Measurements from ENCODE around the gene CD82. TPM values are rescaled to one million over a fixed set of nuclear protein-coding genes. Genes with fewer than 3 reads are reported as not detected.

Gene CD82
- polyA plus RNA-seq, 1 donor from 2014 or later = 0.84 TPM

DNA sequence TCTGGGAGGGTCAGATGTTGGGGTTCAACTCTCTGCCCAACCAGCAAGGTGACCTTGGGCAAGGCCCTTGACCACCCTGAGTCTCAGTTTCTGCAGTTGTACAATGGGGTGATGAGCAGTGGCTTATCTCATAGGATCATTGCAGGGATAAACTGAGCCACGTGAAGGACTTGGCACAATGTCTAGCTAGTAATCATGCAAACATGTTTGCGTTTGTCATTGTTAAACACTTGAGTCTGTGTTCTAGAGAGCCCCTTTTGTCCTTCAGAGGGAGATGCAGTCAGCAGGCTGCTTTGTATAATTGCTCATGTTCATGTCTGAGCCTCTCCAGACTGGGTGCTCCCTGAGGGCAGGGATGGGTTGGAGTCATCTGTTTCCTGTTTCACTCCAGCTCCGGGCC, 15.8 kb downstream of the CD82 start:
- no peak overlapping the region for H3K9ac ChIP-seq (ENCODE audit: low read length)
- no peaks in the 10 kb centered on the region for H4K20me1 ChIP-seq (ENCODE audit: insufficient read depth)
- no peak overlapping the region for H3K4me2 ChIP-seq (ENCODE audit: low read length)
- no peaks in the 10 kb centered on the region for H3K9me3 ChIP-seq (ENCODE audit: low read length)
- H3K79me2 ChIP-seq (replicated peaks; ENCODE audit: insufficient read depth, low read length) = peaks cover 3% of the 10 kb centered on the region
- H2AFZ ChIP-seq (ENCODE audit: low read depth, low read length) = no peak overlapping the region
- no peaks in the 10 kb centered on the region for H3F3A ChIP-seq (ENCODE audit: insufficient read depth, low read length, poor library complexity, severe bottlenecking)
- no peaks in the 10 kb centered on the region for H3K27me3 ChIP-seq (ENCODE audit: insufficient read depth, low read depth, low read length)
- TF ChIP-seq EP300 (conservative IDR thresholded peaks at IDR 0.05; ENCODE audit: poor library complexity, severe bottlenecking) = no peak
- TF ChIP-seq POLR2AphosphoS5 (IDR thresholded peaks at IDR 0.05) = no peak
- TF ChIP-seq EZH2 (IDR thresholded peaks at IDR 0.05; ENCODE audit: borderline replicate concordance, insufficient read depth, low read length, poor library complexity, severe bottlenecking) = no peak
- H3K9me2 ChIP-seq (ENCODE audit: insufficient read depth, low read length) = no peaks in the 10 kb centered on the region
- no peak overlapping the region for H3K27ac ChIP-seq (ENCODE audit: low read length)
- no peak overlapping the region for H3K4me3 ChIP-seq (ENCODE audit: low read length)
- H3K36me3 ChIP-seq (ENCODE audit: insufficient read depth, low read length) = no peaks in the 10 kb centered on the region

DNA sequence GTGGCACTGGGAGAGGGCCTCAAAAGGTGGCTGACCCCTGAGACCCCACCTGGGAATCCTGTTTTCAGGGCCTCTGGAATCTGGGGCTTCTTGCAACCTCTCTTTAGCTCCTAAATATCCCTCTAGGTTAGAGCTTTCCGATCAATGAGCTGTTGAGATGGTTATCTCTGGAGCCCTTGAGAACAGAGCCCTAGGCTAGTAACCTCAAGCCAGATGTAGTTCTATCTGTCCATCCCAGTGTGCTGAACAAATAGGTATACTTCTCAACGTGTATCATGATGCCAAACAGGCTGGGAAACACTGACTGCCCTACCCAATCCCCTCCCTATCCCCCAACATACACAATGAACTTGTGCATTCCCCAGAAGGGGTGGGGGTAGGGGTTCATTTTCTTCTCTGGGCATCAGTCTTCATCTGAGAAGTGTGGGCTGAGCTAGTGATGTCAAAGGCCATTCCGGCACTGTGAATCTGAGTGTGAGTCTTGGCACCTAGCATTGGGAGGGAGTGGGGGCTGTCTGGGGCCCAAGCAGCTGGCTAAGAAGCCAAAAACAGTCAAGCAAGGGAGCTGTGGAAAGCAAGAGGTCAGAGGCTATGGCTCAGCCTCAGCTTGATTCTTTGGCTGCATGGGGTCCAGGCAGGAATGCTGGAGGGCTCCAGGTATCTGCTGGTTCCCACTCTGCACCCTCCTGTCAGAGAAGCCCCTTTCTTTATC, 17.3 kb downstream of the CD82 start:
- H4K20me1 ChIP-seq (ENCODE audit: insufficient read depth) = no peaks in the 10 kb centered on the region

DNA sequence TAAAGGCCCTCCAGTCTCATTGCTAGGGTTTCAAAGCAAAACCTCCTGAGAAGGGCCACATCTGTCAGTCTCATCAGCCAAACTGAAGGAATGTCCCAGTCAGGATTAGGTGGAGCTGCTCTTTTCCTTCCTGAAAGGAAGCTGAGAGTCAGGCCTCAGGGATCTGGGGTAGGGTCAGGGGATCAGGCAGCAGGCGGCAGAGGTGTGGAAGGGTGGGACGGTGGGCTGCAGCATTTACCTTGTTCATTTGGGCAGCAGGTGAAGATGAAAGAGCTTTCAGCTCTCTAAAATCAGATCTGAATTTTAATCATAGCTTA, 17.8 kb downstream of the CD82 start:
- Histone ChIP-seq H3K9ac (ENCODE audit: low read length) (no peak overlapping the region), H3K9me3 (ENCODE audit: low read length) (no peaks in the 10 kb centered on the region), H3F3A (ENCODE audit: insufficient read depth, low read length, poor library complexity, severe bottlenecking) (no peaks in the 10 kb centered on the region), H3K4me3 (ENCODE audit: low read length) (no peak overlapping the region), H2AFZ (ENCODE audit: low read depth, low read length) (no peak overlapping the region), H3K79me2 (replicated peaks; ENCODE audit: insufficient read depth, low read length) (peaks cover 3% of the 10 kb centered on the region), H3K4me2 (ENCODE audit: low read length) (no peak overlapping the region), H4K20me1 (ENCODE audit: insufficient read depth) (no peaks in the 10 kb centered on the region), H3K27me3 (ENCODE audit: insufficient read depth, low read depth, low read length) (no peaks in the 10 kb centered on the region), H3K36me3 (ENCODE audit: insufficient read depth, low read length) (no peaks in the 10 kb centered on the region), H3K27ac (ENCODE audit: low read length) (no peak overlapping the region), H3K9me2 (ENCODE audit: insufficient read depth, low read length) (no peaks in the 10 kb centered on the region)
- TF ChIP-seq EP300 (conservative IDR thresholded peaks at IDR 0.05; ENCODE audit: poor library complexity, severe bottlenecking) (no peak), EZH2 (IDR thresholded peaks at IDR 0.05; ENCODE audit: borderline replicate concordance, insufficient read depth, low read length, poor library complexity, severe bottlenecking) (no peak), SMC3 (conservative IDR thresholded peaks at IDR 0.05; ENCODE audit: poor library complexity) (no peak), POLR2AphosphoS5 (IDR thresholded peaks at IDR 0.05) (no peak), RAD21 (conservative IDR thresholded peaks at IDR 0.05) (no peak), TAF1 (IDR thresholded peaks at IDR 0.05; ENCODE audit: low read depth) (no peak), REST (IDR thresholded peaks at IDR 0.05; ENCODE audit: borderline replicate concordance) (no peak), CTCF (IDR thresholded peaks at IDR 0.05; ENCODE audit: poor library complexity, severe bottlenecking) (no peak)

More for the DNA sequence above, 17.3 kb downstream of the CD82 start:
- H3K27ac ChIP-seq (ENCODE audit: low read length) = no peak overlapping the region
- peaks cover 3% of the 10 kb centered on the region for H3K79me2 ChIP-seq (replicated peaks; ENCODE audit: insufficient read depth, low read length)
- no peaks in the 10 kb centered on the region for H3K27me3 ChIP-seq (ENCODE audit: insufficient read depth, low read depth, low read length)
- H3K9me3 ChIP-seq (ENCODE audit: low read length) = no peaks in the 10 kb centered on the region
- H3K4me3 ChIP-seq (ENCODE audit: low read length) = no peak overlapping the region
- H3K9ac ChIP-seq (ENCODE audit: low read length) = no peak overlapping the region
- H3K4me2 ChIP-seq (ENCODE audit: low read length) = no peak overlapping the region
- no peaks in the 10 kb centered on the region for H3K9me2 ChIP-seq (ENCODE audit: insufficient read depth, low read length)
- H3K36me3 ChIP-seq (ENCODE audit: insufficient read depth, low read length) = no peaks in the 10 kb centered on the region
- no peaks in the 10 kb centered on the region for H3F3A ChIP-seq (ENCODE audit: insufficient read depth, low read length, poor library complexity, severe bottlenecking)
- TF ChIP-seq REST (IDR thresholded peaks at IDR 0.05; ENCODE audit: borderline replicate concordance) = no peak
- TF ChIP-seq TAF1 (IDR thresholded peaks at IDR 0.05; ENCODE audit: low read depth) = no peak
- no peak for TF ChIP-seq POLR2AphosphoS5 (IDR thresholded peaks at IDR 0.05)
- H2AFZ ChIP-seq (ENCODE audit: low read depth, low read length) = no peak overlapping the region

All from neural cell (in vitro differentiated cells).